SU-DHL-6 (cell line): ENCODE measurements around the gene CYB561D1.
"Not testable (repeated sequence)": the region's sequence is repeated elsewhere in the genome, so short reads cannot be mapped to it uniquely, and the experiment has no call there.

Experiments used
- H2AFZ ChIP-seq: fragments of 200-600 bp; sonication (generic); 2 replicates; pipeline ENCODE4 v1.6.1; 2014; ENCODE audit warnings: low read depth, mild to moderate bottlenecking, moderate library complexity, mixed read lengths, antibody characterized with exemption, low read length; ENCODE audit not compliant: severe bottlenecking
- H3F3A ChIP-seq: fragments of 200-600 bp; shearing (Covaris generic); 2 replicates; pipeline ENCODE4 v1.6.0; 2016; ENCODE audit warnings: antibody characterized with exemption, mild to moderate bottlenecking; ENCODE audit not compliant: insufficient read depth
- H3K27ac ChIP-seq: fragments of 200-600 bp; sonication (generic); 2 replicates; pipeline ENCODE4 v1.5.1; 2016; ENCODE audit warnings: low read depth, mild to moderate bottlenecking, low read length, moderate library complexity, mixed read lengths
- H3K27me3 ChIP-seq: fragments of 200-600 bp; sonication (generic), shearing (Covaris generic); 2 replicates; pipeline ENCODE4 v1.6.0; 2014; ENCODE audit warnings: mild to moderate bottlenecking, low read length
- H3K36me3 ChIP-seq: fragments of 200-600 bp; sonication (generic); 2 replicates; pipeline ENCODE4 v1.6.1; 2014; ENCODE audit warnings: mild to moderate bottlenecking, low read length, mixed read lengths
- H3K4me2 ChIP-seq: fragments of 300-600, 200-600 bp; shearing (Covaris generic), sonication (generic); 2 replicates; pipeline ENCODE4 v1.6.0; 2014; ENCODE audit warnings: low read length, low read depth, mild to moderate bottlenecking; ENCODE audit not compliant: poor library complexity, severe bottlenecking
- H3K4me3 ChIP-seq: fragments of 200-600 bp; sonication (generic); 2 replicates; pipeline ENCODE4 v1.5.1; 2014; ENCODE audit warnings: antibody characterized with exemption, low read length, mild to moderate bottlenecking, mixed read lengths; ENCODE audit not compliant: insufficient read depth, poor library complexity, severe bottlenecking
- H3K79me2 ChIP-seq: fragments of 200-600 bp; sonication (generic); 2 replicates; pipeline ENCODE4 v1.6.1; 2014; ENCODE audit warnings: mild to moderate bottlenecking, low read length, moderate library complexity; ENCODE audit not compliant: insufficient read depth
- H3K9ac ChIP-seq: fragments of 200-600 bp; sonication (generic); 2 replicates; pipeline ENCODE4 v1.7.0; 2014; ENCODE audit warnings: mild to moderate bottlenecking, low read length
- H3K9me2 ChIP-seq: fragments of 200-600 bp; sonication (generic); replicated peaks from 2 replicates; pipeline ENCODE4 v1.6.1; 2014; ENCODE audit warnings: low read length; ENCODE audit not compliant: insufficient read depth
- H3K9me3 ChIP-seq: fragments of 200-600 bp; sonication (generic); 2 replicates; pipeline ENCODE4 v1.6.1; 2014; ENCODE audit warnings: low read length, mixed read lengths; ENCODE audit not compliant: insufficient read depth
- H4K20me1 ChIP-seq: fragments of 200-600 bp; sonication (generic); 2 replicates; pipeline ENCODE4 v1.6.1; 2014; ENCODE audit warnings: low read depth, mild to moderate bottlenecking, antibody characterized with exemption, low read length, moderate library complexity, mixed read lengths
- EZH2phosphoT487 ChIP-seq: fragments of 200-600 bp; sonication (generic), shearing (Covaris generic); conservative IDR thresholded peaks from 2 replicates; pipeline ENCODE4 v1.6.1; 2018; ENCODE audit warnings: mild to moderate bottlenecking, antibody characterized with exemption, low read length, moderate library complexity, mixed read lengths
- TF ChIP-seq, protein P1 (sequence below): fragments of 200-600 bp; sonication (generic); IDR thresholded peaks from one replicate; pipeline ENCODE4 v1.5.1; 2017; ENCODE audit warnings: antibody characterized with exemption, mild to moderate bottlenecking, low read length, moderate library complexity; ENCODE audit not compliant: insufficient read depth, poor library complexity, severe bottlenecking

Gene CYB561D1

DNA sequence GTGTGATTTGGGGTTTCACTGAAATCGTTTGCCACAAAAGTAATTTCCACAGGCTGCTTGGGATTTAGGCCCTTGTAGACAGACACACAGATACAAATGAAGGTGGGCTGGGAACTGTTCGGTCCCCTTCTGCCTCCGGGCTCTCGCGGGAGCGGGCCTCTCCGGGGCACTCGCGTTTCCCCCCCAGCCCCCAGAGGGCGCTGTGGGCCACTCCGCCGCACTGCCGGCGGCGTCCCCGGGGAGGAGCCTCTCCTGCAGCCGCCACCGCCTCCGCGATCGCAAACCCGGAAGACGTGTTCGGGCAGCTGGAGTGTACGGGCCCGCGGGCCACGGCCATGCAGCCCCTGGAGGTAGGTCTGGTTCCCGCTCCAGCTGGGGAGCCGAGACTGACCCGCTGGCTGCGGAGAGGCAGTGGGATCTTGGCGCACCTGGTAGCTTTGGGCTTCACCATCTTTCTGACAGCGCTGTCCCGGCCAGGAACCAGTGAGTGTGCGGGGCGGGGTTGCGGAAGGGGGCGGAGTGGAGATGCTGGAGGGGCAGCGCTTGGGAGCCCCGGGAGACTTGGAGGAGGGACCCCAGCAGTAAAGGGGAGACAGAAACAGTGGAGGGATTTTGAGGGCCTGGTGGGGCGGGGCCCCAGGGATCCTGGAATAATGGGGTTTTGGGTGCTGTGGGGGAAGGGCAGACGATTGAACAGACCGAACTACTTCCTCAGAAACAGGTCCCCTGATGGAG is at the start of gene CYB561D1:
Gene CYB561D1, plus strand, starts transcription at position 290 of the 735 bp plus-strand sequence. Its CDS starts 46 bp downstream, at position 336.
- Histone ChIP-seq H4K20me1 (no peaks in the 10 kb centered on the region), H3K27ac (peak within 1 kb of the TSS; percentile 63), H3K9me3 (no peaks in the 10 kb centered on the region), H3K4me2 (peak within 1 kb of the TSS; percentile 56), H3K4me3 (peak within 1 kb of the TSS; percentile 66), H2AFZ (peak within 1 kb of the TSS; percentile 87), H3K9me2 (no peaks in the 10 kb centered on the region), H3K79me2 (0 out of 2 replicates have a peak, but pooled peaks cover 3% of the 10 kb centered on the region), H3K27me3 (no peaks in the 10 kb centered on the region), H3K9ac (peak within 1 kb of the TSS; percentile 63), H3F3A (no peaks in the 10 kb centered on the region), H3K36me3 (no peaks in the 10 kb centered on the region)
- TF ChIP-seq EZH2phosphoT487 = no peak
- TF ChIP-seq, protein P1, sequence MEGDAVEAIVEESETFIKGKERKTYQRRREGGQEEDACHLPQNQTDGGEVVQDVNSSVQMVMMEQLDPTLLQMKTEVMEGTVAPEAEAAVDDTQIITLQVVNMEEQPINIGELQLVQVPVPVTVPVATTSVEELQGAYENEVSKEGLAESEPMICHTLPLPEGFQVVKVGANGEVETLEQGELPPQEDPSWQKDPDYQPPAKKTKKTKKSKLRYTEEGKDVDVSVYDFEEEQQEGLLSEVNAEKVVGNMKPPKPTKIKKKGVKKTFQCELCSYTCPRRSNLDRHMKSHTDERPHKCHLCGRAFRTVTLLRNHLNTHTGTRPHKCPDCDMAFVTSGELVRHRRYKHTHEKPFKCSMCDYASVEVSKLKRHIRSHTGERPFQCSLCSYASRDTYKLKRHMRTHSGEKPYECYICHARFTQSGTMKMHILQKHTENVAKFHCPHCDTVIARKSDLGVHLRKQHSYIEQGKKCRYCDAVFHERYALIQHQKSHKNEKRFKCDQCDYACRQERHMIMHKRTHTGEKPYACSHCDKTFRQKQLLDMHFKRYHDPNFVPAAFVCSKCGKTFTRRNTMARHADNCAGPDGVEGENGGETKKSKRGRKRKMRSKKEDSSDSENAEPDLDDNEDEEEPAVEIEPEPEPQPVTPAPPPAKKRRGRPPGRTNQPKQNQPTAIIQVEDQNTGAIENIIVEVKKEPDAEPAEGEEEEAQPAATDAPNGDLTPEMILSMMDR = peak; percentile 91

GRCh38 chr1:109444346-109444745 is 49.5 kb upstream of the CYB561D1 start:
- no peaks in the 10 kb centered on the region for H3K36me3 ChIP-seq
- no peaks in the 10 kb centered on the region for H3K27me3 ChIP-seq
- H3K9ac ChIP-seq = no peak overlapping the region
- H3K4me2 ChIP-seq = no peak overlapping the region
- H3K27ac ChIP-seq = no peak overlapping the region
- no peak overlapping the region for H2AFZ ChIP-seq
- no peaks in the 10 kb centered on the region for H3K79me2 ChIP-seq
- no peaks in the 10 kb centered on the region for H3K9me3 ChIP-seq
- no peak for TF ChIP-seq EZH2phosphoT487
- TF ChIP-seq, protein P1 = no peak
- H3F3A ChIP-seq = no peaks in the 10 kb centered on the region
- no peak overlapping the region for H3K4me3 ChIP-seq
- H4K20me1 ChIP-seq = no peaks in the 10 kb centered on the region
- no peaks in the 10 kb centered on the region for H3K9me2 ChIP-seq

- not testable (repeated sequence) for H3K4me2 ChIP-seq, H3F3A ChIP-seq
These were observed 47.8 kb upstream of the CYB561D1 start for GRCh38 chr1:109445949-109446695.

GRCh38 chr1:109447524-109447923 is 46.4 kb upstream of the CYB561D1 start:
- Histone ChIP-seq H3K9me2 (no peaks in the 10 kb centered on the region), H3K4me3 (no peak overlapping the region), H3K27ac (no peak overlapping the region), H3K27me3 (no peaks in the 10 kb centered on the region), H3K4me2 (no peak overlapping the region), H3F3A (no peaks in the 10 kb centered on the region), H3K79me2 (no peaks in the 10 kb centered on the region), H2AFZ (no peak overlapping the region), H3K9me3 (no peaks in the 10 kb centered on the region), H3K9ac (no peak overlapping the region), H4K20me1 (no peaks in the 10 kb centered on the region), H3K36me3 (no peaks in the 10 kb centered on the region)
- TF ChIP-seq, protein P1 = no peak
- TF ChIP-seq EZH2phosphoT487 = no peak

More at GRCh38 chr1:109445949-109446695, 47.8 kb upstream of the CYB561D1 start:
- not testable (repeated sequence) for H3K36me3 ChIP-seq, H4K20me1 ChIP-seq, H2AFZ ChIP-seq, H3K9me3 ChIP-seq, H3K27ac ChIP-seq, H3K9me2 ChIP-seq, H3K4me3 ChIP-seq, H3K9ac ChIP-seq, H3K27me3 ChIP-seq, H3K79me2 ChIP-seq
